ENCODE data around the gene TBC1D8.

Gene TBC1D8

DNA sequence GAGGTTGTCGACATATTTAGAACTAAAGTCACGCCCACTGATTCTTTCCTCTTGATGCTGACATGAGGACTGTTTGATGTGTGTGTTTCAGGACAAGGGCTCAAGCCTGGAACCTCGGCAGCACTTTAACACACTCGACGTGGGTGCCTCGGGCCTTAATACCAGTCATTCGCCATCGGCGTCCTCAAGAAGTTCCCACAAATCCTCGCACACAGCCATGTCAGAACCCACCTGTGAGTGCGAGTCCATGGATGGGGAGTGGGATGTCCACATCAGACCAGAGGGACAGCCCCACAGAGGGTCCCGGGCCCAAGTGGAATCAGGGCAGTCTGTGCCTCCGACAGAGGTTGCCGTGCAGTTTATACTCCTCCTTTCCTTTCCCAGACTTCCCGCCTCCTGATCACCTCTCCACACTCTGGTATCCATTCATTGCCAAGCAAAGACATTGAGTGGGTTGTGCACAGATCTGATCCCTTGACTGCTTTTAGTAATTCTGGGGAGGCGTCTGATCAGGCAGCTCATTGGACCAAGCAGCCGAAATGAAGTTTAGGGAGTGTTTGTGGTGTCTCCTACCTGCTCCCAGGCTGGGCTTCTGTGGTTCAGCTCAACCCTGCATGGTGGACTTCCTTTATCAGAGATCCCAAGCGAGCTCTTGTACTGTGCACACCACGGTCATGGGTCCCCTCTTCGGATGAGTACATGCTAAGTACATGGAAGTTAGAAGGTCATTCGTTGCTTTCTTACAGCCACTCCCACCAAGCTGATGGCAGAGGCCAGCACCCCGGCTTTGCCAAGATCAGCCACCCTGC lies 176.3 kb downstream of the TBC1D8 start:
- Histone ChIP-seq H3K36me3 (ENCODE audit: low read depth) (peaks cover 28% of the 10 kb centered on the region), H3K9me3 (ENCODE audit: severe bottlenecking) (no peaks in the 10 kb centered on the region), H3K4me3 (ENCODE audit: severe bottlenecking) (no peak overlapping the region), H3K27me3 (ENCODE audit: insufficient read depth, poor library complexity, severe bottlenecking) (no peaks in the 10 kb centered on the region), H3K27ac (ENCODE audit: poor library complexity, severe bottlenecking) (no peak overlapping the region), H3K4me1 (ENCODE audit: insufficient read depth, poor library complexity, severe bottlenecking) (no peaks in the 10 kb centered on the region)
- no peak for TF ChIP-seq CTCF (IDR thresholded peaks at IDR 0.05; ENCODE audit: poor library complexity, severe bottlenecking)
- ATAC-seq (ENCODE audit: low read depth) (no peak), DNase-seq (ENCODE audit: low spot score) (no peak)

- DNase-seq (ENCODE audit: low spot score): no peak
- Histone ChIP-seq H3K9me3 (ENCODE audit: severe bottlenecking) (no peaks in the 10 kb centered on the region), H3K27ac (ENCODE audit: poor library complexity, severe bottlenecking) (no peak overlapping the region), H3K4me3 (ENCODE audit: severe bottlenecking) (no peak overlapping the region), H3K27me3 (ENCODE audit: insufficient read depth, poor library complexity, severe bottlenecking) (no peaks in the 10 kb centered on the region), H3K36me3 (ENCODE audit: low read depth) (peaks cover 28% of the 10 kb centered on the region), H3K4me1 (ENCODE audit: insufficient read depth, poor library complexity, severe bottlenecking) (no peaks in the 10 kb centered on the region)
- no peak for TF ChIP-seq CTCF (IDR thresholded peaks at IDR 0.05; ENCODE audit: poor library complexity, severe bottlenecking)
- ATAC-seq (ENCODE audit: low read depth): no peak
Observed at GRCh38 chr2:100972452-100972851, 178.7 kb downstream of the TBC1D8 start.

- no peak overlapping the region for H3K4me3 ChIP-seq (ENCODE audit: severe bottlenecking)
- no peak overlapping the region for H3K27ac ChIP-seq (ENCODE audit: poor library complexity, severe bottlenecking)
- no peak for ATAC-seq (ENCODE audit: low read depth)
Observed at GRCh38 chr2:100971221-100971620, 180.0 kb downstream of the TBC1D8 start.

GRCh38 chr2:100969998-100970397 lies 181.2 kb downstream of the TBC1D8 start:
- no peak for TF ChIP-seq CTCF (IDR thresholded peaks at IDR 0.05; ENCODE audit: poor library complexity, severe bottlenecking)
- H3K36me3 ChIP-seq (ENCODE audit: low read depth): peaks cover 11% of the 10 kb centered on the region
- H3K27ac ChIP-seq (ENCODE audit: poor library complexity, severe bottlenecking): no peak overlapping the region
- no peaks in the 10 kb centered on the region for H3K9me3 ChIP-seq (ENCODE audit: severe bottlenecking)
- DNase-seq (ENCODE audit: low spot score) (no peak), ATAC-seq (ENCODE audit: low read depth) (no peak)
- no peaks in the 10 kb centered on the region for H3K4me1 ChIP-seq (ENCODE audit: insufficient read depth, poor library complexity, severe bottlenecking)
- no peaks in the 10 kb centered on the region for H3K27me3 ChIP-seq (ENCODE audit: insufficient read depth, poor library complexity, severe bottlenecking)
- no peak overlapping the region for H3K4me3 ChIP-seq (ENCODE audit: severe bottlenecking)

More at GRCh38 chr2:100971221-100971620, 180.0 kb downstream of the TBC1D8 start:
- no peaks in the 10 kb centered on the region for H3K9me3 ChIP-seq (ENCODE audit: severe bottlenecking)
- no peaks in the 10 kb centered on the region for H3K4me1 ChIP-seq (ENCODE audit: insufficient read depth, poor library complexity, severe bottlenecking)
- TF ChIP-seq CTCF (IDR thresholded peaks at IDR 0.05; ENCODE audit: poor library complexity, severe bottlenecking): no peak
- H3K27me3 ChIP-seq (ENCODE audit: insufficient read depth, poor library complexity, severe bottlenecking): no peaks in the 10 kb centered on the region
- no peak for DNase-seq (ENCODE audit: low spot score)
- peaks cover 23% of the 10 kb centered on the region for H3K36me3 ChIP-seq (ENCODE audit: low read depth)

All from RWPE2 (cell line).